ENCODE measurements around the gene GPC6.

GPC6 gene

GRCh38 chr13:94325650-94326049, 1099.0 kb downstream of the GPC6 start:
- peaks cover 26% of the 10 kb centered on the region for H3K4me1 ChIP-seq (ENCODE audit: insufficient read depth, low read length, poor library complexity, severe bottlenecking)
- no peaks in the 10 kb centered on the region for H4K20me1 ChIP-seq (ENCODE audit: insufficient read depth, low read length, poor library complexity, severe bottlenecking)
- TF ChIP-seq EZH2phosphoT487 (IDR thresholded peaks at IDR 0.05; ENCODE audit: borderline replicate concordance): no peak
- no peak for TF ChIP-seq CTCF (conservative IDR thresholded peaks at IDR 0.05; ENCODE audit: low read length)
- H2AFZ ChIP-seq (ENCODE audit: low read length): no peak overlapping the region
- H3F3A ChIP-seq (ENCODE audit: low read depth): no peaks in the 10 kb centered on the region
- no peak overlapping the region for H3K4me3 ChIP-seq (ENCODE audit: low read length, poor library complexity, severe bottlenecking)
- no peak overlapping the region for H3K9ac ChIP-seq (ENCODE audit: low read depth, low read length, poor library complexity, severe bottlenecking)
- no peaks in the 10 kb centered on the region for H3K36me3 ChIP-seq (ENCODE audit: insufficient read depth, low read length)
- H3K9me2 ChIP-seq (replicated peaks; ENCODE audit: low read depth, low read length): no peaks in the 10 kb centered on the region
- H3K79me2 ChIP-seq (ENCODE audit: insufficient read depth, low read length): no peaks in the 10 kb centered on the region
- peaks cover 17% of the 10 kb centered on the region for H3K27me3 ChIP-seq (ENCODE audit: insufficient read depth, low read length, poor library complexity, severe bottlenecking)
- H3K9me3 ChIP-seq (ENCODE audit: insufficient read depth, low read depth, low read length): no peaks in the 10 kb centered on the region
- no peak overlapping the region for H3K4me2 ChIP-seq (ENCODE audit: low read depth, low read length, poor library complexity, severe bottlenecking)

GRCh38 chr13:94327318-94327717, 1100.7 kb downstream of the GPC6 start:
- H3K79me2 ChIP-seq (ENCODE audit: insufficient read depth, low read length): no peaks in the 10 kb centered on the region
- H3K27me3 ChIP-seq (ENCODE audit: insufficient read depth, low read length, poor library complexity, severe bottlenecking): peaks cover 29% of the 10 kb centered on the region
- H3K9me2 ChIP-seq (replicated peaks; ENCODE audit: low read depth, low read length): no peaks in the 10 kb centered on the region
- no peaks in the 10 kb centered on the region for H3F3A ChIP-seq (ENCODE audit: low read depth)
- peaks cover 26% of the 10 kb centered on the region for H3K4me1 ChIP-seq (ENCODE audit: insufficient read depth, low read length, poor library complexity, severe bottlenecking)
- peak overlapping the region; percentile 64 for H3K4me2 ChIP-seq (ENCODE audit: low read depth, low read length, poor library complexity, severe bottlenecking)
- TF ChIP-seq CTCF (conservative IDR thresholded peaks at IDR 0.05; ENCODE audit: low read length) (no peak), EZH2phosphoT487 (IDR thresholded peaks at IDR 0.05; ENCODE audit: borderline replicate concordance) (no peak)
- H4K20me1 ChIP-seq (ENCODE audit: insufficient read depth, low read length, poor library complexity, severe bottlenecking): no peaks in the 10 kb centered on the region
- no peaks in the 10 kb centered on the region for H3K9me3 ChIP-seq (ENCODE audit: insufficient read depth, low read depth, low read length)
- 0 out of 2 replicates have a peak overlapping the region, but pooled peaks have one; percentile 25 for H2AFZ ChIP-seq (ENCODE audit: low read length)
- peak overlapping the region; percentile 48 for H3K4me3 ChIP-seq (ENCODE audit: low read length, poor library complexity, severe bottlenecking)
- no peak overlapping the region for H3K9ac ChIP-seq (ENCODE audit: low read depth, low read length, poor library complexity, severe bottlenecking)
- H3K36me3 ChIP-seq (ENCODE audit: insufficient read depth, low read length): no peaks in the 10 kb centered on the region

- H3K4me1 ChIP-seq (ENCODE audit: insufficient read depth, low read length, poor library complexity, severe bottlenecking): peaks cover 23% of the 10 kb centered on the region
- no peaks in the 10 kb centered on the region for H3K36me3 ChIP-seq (ENCODE audit: insufficient read depth, low read length)
- TF ChIP-seq EZH2phosphoT487 (IDR thresholded peaks at IDR 0.05; ENCODE audit: borderline replicate concordance): no peak
- no peak for TF ChIP-seq CTCF (conservative IDR thresholded peaks at IDR 0.05; ENCODE audit: low read length)
- no peak overlapping the region for H3K4me3 ChIP-seq (ENCODE audit: low read length, poor library complexity, severe bottlenecking)
- peaks cover 38% of the 10 kb centered on the region for H3K27me3 ChIP-seq (ENCODE audit: insufficient read depth, low read length, poor library complexity, severe bottlenecking)
- no peak overlapping the region for H3K9ac ChIP-seq (ENCODE audit: low read depth, low read length, poor library complexity, severe bottlenecking)
- no peaks in the 10 kb centered on the region for H3K9me3 ChIP-seq (ENCODE audit: insufficient read depth, low read depth, low read length)
- H3K79me2 ChIP-seq (ENCODE audit: insufficient read depth, low read length): no peaks in the 10 kb centered on the region
- no peaks in the 10 kb centered on the region for H3K9me2 ChIP-seq (replicated peaks; ENCODE audit: low read depth, low read length)
- no peak overlapping the region for H2AFZ ChIP-seq (ENCODE audit: low read length)
- H4K20me1 ChIP-seq (ENCODE audit: insufficient read depth, low read length, poor library complexity, severe bottlenecking): no peaks in the 10 kb centered on the region
- H3F3A ChIP-seq (ENCODE audit: low read depth): no peaks in the 10 kb centered on the region
- H3K4me2 ChIP-seq (ENCODE audit: low read depth, low read length, poor library complexity, severe bottlenecking): no peak overlapping the region
These were observed 1101.9 kb downstream of the GPC6 start for GRCh38 chr13:94328381-94329041.
